GM04503 (cell line): ENCODE measurements around the gene PCDH18.
"Not testable (repeated sequence)": the region's sequence is repeated elsewhere in the genome, so short reads cannot be mapped to it uniquely, and the experiment has no call there.

Experiments used
- DNase-seq: peaks from one replicate; pipeline ENCODE4 v3.0.0-alpha.2; 2012; ENCODE audit warnings: low read depth

PCDH18 gene, protein sequence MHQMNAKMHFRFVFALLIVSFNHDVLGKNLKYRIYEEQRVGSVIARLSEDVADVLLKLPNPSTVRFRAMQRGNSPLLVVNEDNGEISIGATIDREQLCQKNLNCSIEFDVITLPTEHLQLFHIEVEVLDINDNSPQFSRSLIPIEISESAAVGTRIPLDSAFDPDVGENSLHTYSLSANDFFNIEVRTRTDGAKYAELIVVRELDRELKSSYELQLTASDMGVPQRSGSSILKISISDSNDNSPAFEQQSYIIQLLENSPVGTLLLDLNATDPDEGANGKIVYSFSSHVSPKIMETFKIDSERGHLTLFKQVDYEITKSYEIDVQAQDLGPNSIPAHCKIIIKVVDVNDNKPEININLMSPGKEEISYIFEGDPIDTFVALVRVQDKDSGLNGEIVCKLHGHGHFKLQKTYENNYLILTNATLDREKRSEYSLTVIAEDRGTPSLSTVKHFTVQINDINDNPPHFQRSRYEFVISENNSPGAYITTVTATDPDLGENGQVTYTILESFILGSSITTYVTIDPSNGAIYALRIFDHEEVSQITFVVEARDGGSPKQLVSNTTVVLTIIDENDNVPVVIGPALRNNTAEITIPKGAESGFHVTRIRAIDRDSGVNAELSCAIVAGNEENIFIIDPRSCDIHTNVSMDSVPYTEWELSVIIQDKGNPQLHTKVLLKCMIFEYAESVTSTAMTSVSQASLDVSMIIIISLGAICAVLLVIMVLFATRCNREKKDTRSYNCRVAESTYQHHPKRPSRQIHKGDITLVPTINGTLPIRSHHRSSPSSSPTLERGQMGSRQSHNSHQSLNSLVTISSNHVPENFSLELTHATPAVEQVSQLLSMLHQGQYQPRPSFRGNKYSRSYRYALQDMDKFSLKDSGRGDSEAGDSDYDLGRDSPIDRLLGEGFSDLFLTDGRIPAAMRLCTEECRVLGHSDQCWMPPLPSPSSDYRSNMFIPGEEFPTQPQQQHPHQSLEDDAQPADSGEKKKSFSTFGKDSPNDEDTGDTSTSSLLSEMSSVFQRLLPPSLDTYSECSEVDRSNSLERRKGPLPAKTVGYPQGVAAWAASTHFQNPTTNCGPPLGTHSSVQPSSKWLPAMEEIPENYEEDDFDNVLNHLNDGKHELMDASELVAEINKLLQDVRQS

GRCh38 chr4:137531986-137532868 is at the start of gene PCDH18:
TSS of gene PCDH18 (minus strand) at chr4:137532494. CDS start at chr4:137532088, 406 bp downstream.
- peak; percentile 93 for DNase-seq

DNA sequence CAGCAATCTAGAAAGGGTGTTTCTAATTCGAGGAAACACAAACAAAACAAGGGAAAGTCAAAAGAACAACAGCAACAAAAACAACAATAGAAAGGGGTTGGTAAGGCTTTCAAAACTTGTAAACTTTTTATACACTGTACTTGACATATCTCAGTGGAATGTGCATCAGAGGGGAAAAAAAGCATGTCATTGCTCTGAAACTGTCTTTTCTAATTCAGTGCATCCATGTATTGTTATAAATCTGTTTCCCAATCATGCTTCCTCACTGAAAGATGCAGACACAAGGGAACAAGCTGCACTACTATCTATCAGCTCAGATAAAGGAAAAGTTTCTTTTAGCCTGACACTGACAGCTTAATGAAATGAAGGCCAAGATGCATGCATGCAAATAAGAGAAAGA is 44.2 kb upstream of the PCDH18 start:
- no peak for DNase-seq

DNA sequence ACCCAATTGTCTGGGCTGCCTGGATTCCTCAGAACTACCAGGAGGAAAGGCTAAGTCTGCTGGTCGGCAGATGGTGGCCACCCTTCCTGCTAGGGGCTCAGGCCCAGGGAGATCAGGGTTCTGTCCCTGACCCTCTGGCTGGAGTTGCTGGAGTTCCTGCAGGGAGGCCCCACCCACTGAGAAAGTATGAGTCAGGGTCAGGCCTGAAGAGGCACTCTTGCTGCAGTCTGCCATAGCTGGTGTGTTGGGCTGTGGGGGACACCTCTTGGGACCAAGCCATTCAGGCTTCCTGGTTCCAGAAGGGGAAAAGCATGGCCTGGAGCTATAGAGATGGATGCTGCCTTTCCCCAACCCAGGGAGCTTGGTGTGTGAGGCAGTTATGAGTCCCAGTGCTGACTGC is 40.4 kb upstream of the PCDH18 start:
- no peak for DNase-seq

GRCh38 chr4:137572163-137572562 is 39.9 kb upstream of the PCDH18 start:
- no peak for DNase-seq

GRCh38 chr4:137559801-137560200 is 27.5 kb upstream of the PCDH18 start:
- DNase-seq = no peak

- peak; percentile 37 for DNase-seq
Measured at GRCh38 chr4:137558951-137559350, 26.7 kb upstream of the PCDH18 start.

- peak; percentile 98 for DNase-seq
Measured at GRCh38 chr4:137545461-137545861, 13.2 kb upstream of the PCDH18 start.

- no peak for DNase-seq
Measured at GRCh38 chr4:137543648-137544047, 11.4 kb upstream of the PCDH18 start.

- DNase-seq = no peak
Measured at GRCh38 chr4:137543198-137543597, 10.9 kb upstream of the PCDH18 start.

DNA sequence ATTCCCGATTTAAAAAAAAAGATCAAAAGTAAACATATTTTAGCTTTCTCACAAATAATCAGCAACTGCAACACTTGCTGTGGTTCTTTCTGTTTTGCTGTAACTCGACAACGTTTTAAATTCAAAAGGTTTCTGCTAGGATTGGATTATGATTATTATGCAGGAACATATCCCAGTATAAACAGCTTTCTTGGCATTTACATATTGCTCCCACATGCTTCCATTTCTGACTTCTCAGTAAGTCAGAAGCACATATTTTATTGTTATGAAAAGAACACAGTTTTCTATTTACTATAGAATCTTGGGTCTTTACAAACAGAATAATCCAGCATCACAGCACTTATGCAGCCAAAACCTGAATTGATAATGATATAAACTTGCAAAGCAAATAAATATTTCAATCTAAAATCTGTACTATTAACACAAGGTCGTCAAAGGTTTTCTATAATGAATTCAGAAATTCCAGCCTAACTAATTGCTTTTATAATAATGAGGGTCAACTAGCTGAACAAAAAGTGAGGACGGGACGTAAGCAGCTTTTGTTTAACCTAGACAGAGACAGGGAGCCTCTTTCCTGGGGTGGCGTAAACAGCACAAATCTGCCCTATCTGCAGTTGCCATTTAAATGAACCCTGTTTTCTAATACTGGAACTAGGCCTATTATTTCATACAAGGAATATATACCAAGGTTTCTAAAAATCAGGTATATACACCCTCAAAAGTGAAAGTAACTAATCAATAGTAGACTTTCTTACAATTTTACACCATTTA is 9.8 kb upstream of the PCDH18 start:
- DNase-seq = no peak

DNA sequence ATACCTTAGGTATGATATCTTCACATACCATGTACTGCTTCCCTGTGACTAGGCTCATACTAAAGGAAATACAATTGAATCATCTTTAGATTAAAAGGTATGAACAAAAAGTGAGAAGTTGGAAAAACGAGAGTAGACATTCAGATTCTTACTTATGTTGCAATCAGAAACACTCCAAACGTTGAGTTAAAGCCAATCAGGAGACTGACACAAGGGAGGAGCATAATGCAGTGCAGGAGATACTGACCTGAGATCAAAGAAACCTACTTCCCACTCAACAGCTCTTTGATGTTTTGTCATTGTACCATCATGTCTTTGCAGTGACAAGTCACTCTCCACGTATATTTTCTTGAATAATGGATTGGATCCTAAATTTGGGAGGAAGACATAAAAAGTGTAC is 8.9 kb upstream of the PCDH18 start:
- no peak for DNase-seq

- DNase-seq = no peak
Measured at GRCh38 chr4:137540356-137540755, 8.1 kb upstream of the PCDH18 start.

DNA sequence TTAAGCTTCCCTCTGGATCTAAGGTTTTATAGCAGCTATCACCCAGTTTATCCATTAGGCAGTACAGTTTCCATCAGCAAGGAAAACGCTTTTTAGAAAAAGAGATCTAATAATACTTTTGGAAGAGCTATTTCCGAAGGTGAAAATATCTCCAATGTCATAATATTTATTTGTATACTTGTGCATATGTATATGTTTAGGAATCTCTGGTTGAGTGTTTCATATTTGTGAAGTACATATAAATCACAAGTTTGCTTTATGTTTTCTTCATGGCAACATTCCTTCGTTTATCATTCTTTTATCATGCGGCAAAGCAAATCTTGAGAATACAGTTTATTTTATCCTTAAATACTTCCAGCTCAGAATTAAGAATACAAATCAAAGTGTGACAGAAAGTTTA is 6.2 kb upstream of the PCDH18 start:
- DNase-seq = no peak

- not testable (repeated sequence) for DNase-seq
Measured at GRCh38 chr4:137537807-137538206, 5.5 kb upstream of the PCDH18 start.

GRCh38 chr4:137536789-137537561 is 4.7 kb upstream of the PCDH18 start:
- no peak for DNase-seq

DNA sequence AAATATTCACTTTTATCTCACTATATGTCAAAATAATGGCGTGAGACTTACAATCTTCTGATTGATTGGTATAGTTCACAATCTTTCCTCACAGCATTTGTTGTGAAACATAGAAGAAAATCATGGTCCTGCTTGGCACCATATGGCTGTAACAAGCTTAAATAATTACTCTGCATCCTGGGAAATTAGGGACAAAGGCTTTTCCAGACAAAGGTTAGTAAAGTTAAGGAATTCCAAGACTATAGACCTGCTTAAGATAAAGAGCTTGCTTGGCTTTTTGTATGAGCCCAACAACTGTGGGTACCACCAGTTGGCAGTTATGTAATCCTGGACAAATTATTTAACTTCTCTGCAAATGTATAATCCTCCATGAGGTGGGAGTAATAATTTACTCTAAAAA is 3.4 kb upstream of the PCDH18 start:
- no peak for DNase-seq

- no peak for DNase-seq
Measured at GRCh38 chr4:137534516-137534915, 2.2 kb upstream of the PCDH18 start.

DNA sequence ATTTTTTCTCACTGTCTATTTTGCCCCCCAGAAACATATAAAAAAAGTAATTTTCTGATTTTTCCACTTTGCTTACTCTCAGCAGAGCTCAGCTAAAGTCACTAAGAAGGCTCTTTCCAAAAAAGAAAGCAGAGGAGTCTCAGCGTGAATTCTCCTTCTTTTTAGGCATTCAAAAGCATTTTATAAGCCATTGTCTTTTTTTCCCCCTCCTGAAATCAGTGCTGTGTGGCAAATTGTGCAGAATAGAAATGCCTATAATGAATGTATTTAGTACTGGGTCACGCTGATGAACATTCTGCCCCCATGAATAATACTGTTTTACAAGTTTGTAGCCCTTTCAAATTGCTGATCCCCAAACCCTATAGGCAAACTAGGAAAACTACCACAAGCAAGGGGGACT is 1.6 kb upstream of the PCDH18 start:
- DNase-seq = no peak

DNA sequence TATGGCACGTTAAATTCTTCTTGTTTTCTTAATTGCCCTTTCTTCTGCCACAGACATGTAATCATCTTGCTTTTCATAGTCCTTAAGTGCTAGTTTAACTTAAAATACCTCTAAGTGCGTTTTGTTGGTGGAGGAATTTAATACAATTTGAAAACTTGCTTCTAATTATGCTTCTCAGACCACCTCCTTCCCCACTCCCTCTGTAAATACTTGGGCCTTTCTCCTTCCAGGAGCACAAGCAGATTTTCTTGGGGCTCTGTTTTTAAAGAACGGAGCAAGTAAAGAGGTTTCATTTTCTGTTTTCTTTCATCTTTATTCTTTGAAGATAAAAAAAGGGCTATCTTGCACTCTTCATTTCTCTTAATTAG is 559 bp upstream of the PCDH18 start:
- no peak for DNase-seq
